HepG2 (cell line): ENCODE results near the gene PYGB. TPM values are rescaled to one million over a fixed set of nuclear protein-coding genes. Genes with fewer than 3 reads are reported as not detected.

ENCODE experiments used
- AGO2 ChIP-seq: fragments of 200-400 bp; formaldehyde crosslinking; optimal IDR thresholded peaks from 2 replicates; pipeline ENCODE3; 2017; ENCODE audit warnings: mild to moderate bottlenecking, low read depth, low read length, moderate library complexity
- FUBP1 ChIP-seq: sonication (generic); formaldehyde crosslinking; IDR thresholded peaks from 2 replicates; pipeline ENCODE4 v1.5.1; 2020; ENCODE audit warnings: missing genetic modification reagents, mild to moderate bottlenecking, borderline replicate concordance
- GTF2F1 ChIP-seq: fragments of 150-350 bp; IDR thresholded peaks from 2 replicates; pipeline ENCODE4 v1.6.1; 2014; ENCODE audit warnings: low read length
- HINFP ChIP-seq: sonication (generic); formaldehyde crosslinking; IDR thresholded peaks from 2 replicates; pipeline ENCODE4 v1.4.0; 2020; ENCODE audit warnings: low read depth, mild to moderate bottlenecking, missing genetic modification reagents
- HOXA3 ChIP-seq: sonication (generic); formaldehyde crosslinking; IDR thresholded peaks from 2 replicates; pipeline ENCODE4 v1.5.0; 2020; ENCODE audit warnings: missing genetic modification reagents
- JDP2 ChIP-seq: sonication (generic); formaldehyde crosslinking; IDR thresholded peaks from 2 replicates; pipeline ENCODE4 v1.8.1; 2022; ENCODE audit warnings: missing genetic modification reagents, borderline replicate concordance
- PCBP1 ChIP-seq: fragments of 200-400 bp; formaldehyde crosslinking; IDR thresholded peaks from 2 replicates; pipeline ENCODE4 v1.6.1; 2017; ENCODE audit warnings: mild to moderate bottlenecking, low read depth, low read length, borderline replicate concordance
- POLR2A ChIP-seq, 2 experiments: IDR thresholded peaks; 2 replicates each; pipeline ENCODE4 v1.6.1; 2011; ENCODE audit warnings: low read depth in 2 of 2, low read length in 2 of 2, mild to moderate bottlenecking in 1 of 2, moderate library complexity in 1 of 2; ENCODE audit not compliant: insufficient read depth in 1 of 2
- ZBTB40 ChIP-seq, 2 experiments: fragments of 450-650 bp in 1 of 2; sonication (generic) in 1 of 2; formaldehyde crosslinking in 1 of 2; IDR thresholded peaks; 2 replicates each; pipeline versions ENCODE4 v1.6.1 to v1.8.0; 2016 to 2022; ENCODE audit warnings: antibody characterized with exemption in 1 of 2, mild to moderate bottlenecking in 1 of 2, missing genetic modification reagents in 1 of 2
- ZFP36L2 ChIP-seq: sonication (generic); formaldehyde crosslinking; IDR thresholded peaks from 2 replicates; pipeline ENCODE4 v1.4.0; 2020; ENCODE audit warnings: missing genetic modification reagents
- ZFP90 ChIP-seq: sonication (generic); formaldehyde crosslinking; IDR thresholded peaks from 2 replicates; pipeline ENCODE4 v1.8.0; 2022; ENCODE audit warnings: missing genetic modification reagents, mild to moderate bottlenecking, inconsistent platforms, borderline replicate concordance
- ZNF17 ChIP-seq: sonication (generic); formaldehyde crosslinking; IDR thresholded peaks from 2 replicates; pipeline ENCODE4 v1.5.0; 2020; ENCODE audit warnings: mild to moderate bottlenecking, missing genetic modification reagents
- ZNF501 ChIP-seq: sonication (generic); formaldehyde crosslinking; IDR thresholded peaks from 2 replicates; pipeline ENCODE4 v1.5.1; 2020; ENCODE audit warnings: mild to moderate bottlenecking, moderate library complexity, missing genetic modification reagents
- ZNF691 ChIP-seq: sonication (generic); formaldehyde crosslinking; IDR thresholded peaks from 2 replicates; pipeline ENCODE4 v1.4.0; 2020; ENCODE audit warnings: missing genetic modification reagents, low read depth, mild to moderate bottlenecking, borderline replicate concordance
- polyA plus RNA-seq, 8 experiments: library from polyadenylated mRNA; depleted of rRNA in 3 of 8; stranded (reverse) in 7 of 8; unstranded in 1 of 8; fragments of >200 nt; fragmentation: Illumina TruSeq in 4 of 8; extraction: Trizol in 4 of 8; gene quantifications; 2 replicates each; pipeline versions ENCODE4 v1.2.1 to v1.2.3, GENCODE V29; 2011 to 2016; ENCODE audit warnings: low read depth in 4 of 8, missing spikeins in 1 of 8, mixed read lengths in 1 of 8; ENCODE audit not compliant: insufficient read depth in 1 of 8
- total RNA-seq, 5 experiments: library from RNA; depleted of rRNA; stranded (reverse); fragments of >200 nt; fragmentation: Illumina TruSeq; extraction: Trizol; gene quantifications; 2 replicates each; pipeline ENCODE4 v1.2.3, GENCODE V29; 2016; ENCODE audit warnings: low read depth in 1 of 5

PYGB gene
- total and polyA plus RNA-seq, 2 of the 13 experiments (the other 11 are each of a cell fraction or from before 2014, with no cell fraction given), result 24.2 to 86.3 TPM

- TF ChIP-seq ZBTB40 (IDR thresholded peaks at IDR 0.05) (no peak), ZBTB40 (CRISPR knock-in tag; IDR thresholded peaks at IDR 0.05) (no peak), ZNF17 (CRISPR knock-in tag) (no peak), AGO2 (peak; percentile 85), GTF2F1 (no peak), ZFP36L2 (CRISPR knock-in tag) (no peak), PCBP1 (0 out of 2 replicates have a peak, but pooled peaks have one; percentile 58), HINFP (no peak), ZNF691 (CRISPR knock-in tag) (no peak), FUBP1 (CRISPR knock-in tag) (no peak; the same call in 1 of the 2 replicates), HOXA3 (CRISPR knock-in tag) (peak; percentile 38; the same call in 1 of the 2 replicates), JDP2 (CRISPR knock-in tag) (no peak), POLR2A (IDR thresholded peaks at IDR 0.05; ENCODE audit: insufficient read depth in 1 of 2, low read depth in 2 of 2, low read length in 2 of 2) (peak; percentile 21 to 39; a peak in 1 of 4 replicates), ZNF501 (CRISPR knock-in tag) (peak; percentile 79; the same call in 1 of the 2 replicates), ZFP90 (0 out of 2 replicates have a peak, but pooled peaks have one; percentile 19)
These were observed 61.7 kb downstream of the PYGB start (continued) for GRCh38 chr20:25309395-25310267.
